ENCODE measurements around the gene CD82.

DNA sequence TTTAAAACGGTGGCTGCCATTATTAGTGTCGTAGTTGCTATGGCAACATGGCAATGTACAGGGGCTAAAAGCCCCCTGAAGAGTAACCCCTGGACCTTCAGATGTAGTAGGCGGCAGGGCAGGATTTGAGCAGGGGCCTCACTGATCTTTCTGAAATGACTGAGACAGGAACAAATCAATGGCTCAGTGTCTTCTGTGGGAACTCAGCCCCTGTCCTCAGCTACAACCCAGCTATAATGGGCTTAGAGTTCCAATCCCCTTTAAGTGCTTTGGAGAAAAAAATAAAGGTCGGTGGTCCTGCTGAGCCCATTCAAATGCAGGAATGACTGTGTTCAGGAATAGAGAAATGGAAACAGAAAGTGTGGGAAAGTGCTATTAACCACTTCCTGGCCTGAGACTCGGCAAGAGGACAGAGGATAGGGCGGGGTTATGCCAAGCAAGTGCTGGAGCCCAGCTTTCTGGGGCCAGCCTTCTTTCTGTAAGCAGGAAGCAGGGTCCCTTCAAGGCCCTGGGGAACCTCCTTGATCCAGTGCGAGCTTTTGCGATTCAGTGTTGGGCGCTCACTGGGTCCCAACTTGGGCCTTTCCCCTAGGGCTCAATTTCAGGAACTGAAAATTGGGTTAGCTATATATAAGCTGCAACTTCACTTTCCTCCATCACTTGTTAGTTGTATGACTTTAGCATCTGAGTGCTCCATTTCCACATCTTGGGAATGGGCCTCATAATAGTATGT lies 6.1 kb upstream of the CD82 start:
- TF ChIP-seq, protein P1, sequence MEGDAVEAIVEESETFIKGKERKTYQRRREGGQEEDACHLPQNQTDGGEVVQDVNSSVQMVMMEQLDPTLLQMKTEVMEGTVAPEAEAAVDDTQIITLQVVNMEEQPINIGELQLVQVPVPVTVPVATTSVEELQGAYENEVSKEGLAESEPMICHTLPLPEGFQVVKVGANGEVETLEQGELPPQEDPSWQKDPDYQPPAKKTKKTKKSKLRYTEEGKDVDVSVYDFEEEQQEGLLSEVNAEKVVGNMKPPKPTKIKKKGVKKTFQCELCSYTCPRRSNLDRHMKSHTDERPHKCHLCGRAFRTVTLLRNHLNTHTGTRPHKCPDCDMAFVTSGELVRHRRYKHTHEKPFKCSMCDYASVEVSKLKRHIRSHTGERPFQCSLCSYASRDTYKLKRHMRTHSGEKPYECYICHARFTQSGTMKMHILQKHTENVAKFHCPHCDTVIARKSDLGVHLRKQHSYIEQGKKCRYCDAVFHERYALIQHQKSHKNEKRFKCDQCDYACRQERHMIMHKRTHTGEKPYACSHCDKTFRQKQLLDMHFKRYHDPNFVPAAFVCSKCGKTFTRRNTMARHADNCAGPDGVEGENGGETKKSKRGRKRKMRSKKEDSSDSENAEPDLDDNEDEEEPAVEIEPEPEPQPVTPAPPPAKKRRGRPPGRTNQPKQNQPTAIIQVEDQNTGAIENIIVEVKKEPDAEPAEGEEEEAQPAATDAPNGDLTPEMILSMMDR (IDR thresholded peaks at IDR 0.05) = no peak
- no peak for TF ChIP-seq EZH2 (IDR thresholded peaks at IDR 0.05; ENCODE audit: borderline replicate concordance, insufficient read depth, low read depth, low read length, poor library complexity, severe bottlenecking)
